GM12873 (cell line): ENCODE measurements around the gene SPIRE1.

ENCODE experiments used
- TF ChIP-seq, protein P1 (sequence below): IDR thresholded peaks from 2 replicates; pipeline ENCODE4 v1.5.1; 2012; ENCODE audit warnings: low read depth, mild to moderate bottlenecking, moderate library complexity, low read length, control low read depth; ENCODE audit not compliant: insufficient read depth; ENCODE audit errors: missing control alignments

Gene SPIRE1

DNA sequence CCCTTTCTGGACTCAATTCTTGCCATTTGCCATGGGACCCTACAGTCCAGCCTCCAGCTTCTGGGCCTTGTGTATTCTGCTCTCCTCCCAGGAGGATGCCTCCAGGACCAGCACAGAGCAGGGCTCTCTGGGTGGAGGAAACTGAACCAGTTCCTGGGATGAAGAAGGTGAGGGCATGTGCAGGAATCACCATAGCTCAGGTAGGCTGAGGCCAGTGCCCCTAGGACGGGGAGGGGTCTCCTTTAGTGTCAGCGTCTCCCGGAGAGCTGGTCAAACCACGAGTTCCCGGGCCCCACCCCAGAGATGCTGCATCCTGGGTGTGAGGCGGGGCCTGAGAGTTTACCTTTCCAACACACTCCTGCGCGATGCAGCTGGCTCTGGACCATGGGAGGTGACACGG, 256.0 kb downstream of the SPIRE1 start:
- TF ChIP-seq, protein P1, sequence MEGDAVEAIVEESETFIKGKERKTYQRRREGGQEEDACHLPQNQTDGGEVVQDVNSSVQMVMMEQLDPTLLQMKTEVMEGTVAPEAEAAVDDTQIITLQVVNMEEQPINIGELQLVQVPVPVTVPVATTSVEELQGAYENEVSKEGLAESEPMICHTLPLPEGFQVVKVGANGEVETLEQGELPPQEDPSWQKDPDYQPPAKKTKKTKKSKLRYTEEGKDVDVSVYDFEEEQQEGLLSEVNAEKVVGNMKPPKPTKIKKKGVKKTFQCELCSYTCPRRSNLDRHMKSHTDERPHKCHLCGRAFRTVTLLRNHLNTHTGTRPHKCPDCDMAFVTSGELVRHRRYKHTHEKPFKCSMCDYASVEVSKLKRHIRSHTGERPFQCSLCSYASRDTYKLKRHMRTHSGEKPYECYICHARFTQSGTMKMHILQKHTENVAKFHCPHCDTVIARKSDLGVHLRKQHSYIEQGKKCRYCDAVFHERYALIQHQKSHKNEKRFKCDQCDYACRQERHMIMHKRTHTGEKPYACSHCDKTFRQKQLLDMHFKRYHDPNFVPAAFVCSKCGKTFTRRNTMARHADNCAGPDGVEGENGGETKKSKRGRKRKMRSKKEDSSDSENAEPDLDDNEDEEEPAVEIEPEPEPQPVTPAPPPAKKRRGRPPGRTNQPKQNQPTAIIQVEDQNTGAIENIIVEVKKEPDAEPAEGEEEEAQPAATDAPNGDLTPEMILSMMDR = no peak

DNA sequence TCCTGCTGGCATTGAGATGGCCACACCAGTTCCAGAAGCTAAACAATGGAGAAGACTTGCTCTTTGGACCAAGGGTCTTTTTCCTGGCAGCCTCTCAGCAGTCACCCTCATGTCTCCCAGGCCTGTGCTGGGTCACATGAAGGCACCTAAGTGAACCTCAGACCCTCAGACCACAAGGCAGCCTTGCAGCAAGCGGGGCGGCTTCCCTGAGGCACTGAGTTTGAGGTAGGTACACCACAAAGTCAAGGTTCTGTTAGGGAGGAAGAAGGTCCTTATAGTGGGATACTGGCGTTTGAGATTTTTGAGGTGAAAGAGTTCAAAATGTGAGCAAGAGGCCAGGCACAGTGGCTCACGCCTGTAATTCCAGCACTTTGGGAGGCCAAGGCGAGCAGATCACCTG, 258.7 kb downstream of the SPIRE1 start:
- TF ChIP-seq, protein P1 = no peak

DNA sequence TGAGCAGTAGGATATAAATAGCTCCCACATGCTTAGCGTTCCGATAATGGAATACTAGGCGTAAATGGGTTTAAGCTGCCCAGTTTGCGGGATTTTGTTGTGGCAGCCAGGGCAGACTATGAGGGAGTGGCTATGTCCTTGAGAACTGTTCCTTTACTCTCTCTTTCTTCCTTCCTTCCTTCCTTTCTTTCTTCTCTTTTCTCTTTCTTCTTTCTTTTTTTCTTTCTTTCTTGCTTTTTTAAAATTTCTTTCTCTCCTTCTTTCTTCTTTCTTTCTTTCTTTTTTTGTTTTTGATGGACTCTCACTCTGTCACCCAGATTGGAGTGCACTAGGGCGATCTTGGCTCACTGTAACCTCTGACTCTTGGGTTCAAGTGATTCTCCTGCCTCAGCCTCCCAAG, 259.3 kb downstream of the SPIRE1 start:
- TF ChIP-seq, protein P1 = no peak

DNA sequence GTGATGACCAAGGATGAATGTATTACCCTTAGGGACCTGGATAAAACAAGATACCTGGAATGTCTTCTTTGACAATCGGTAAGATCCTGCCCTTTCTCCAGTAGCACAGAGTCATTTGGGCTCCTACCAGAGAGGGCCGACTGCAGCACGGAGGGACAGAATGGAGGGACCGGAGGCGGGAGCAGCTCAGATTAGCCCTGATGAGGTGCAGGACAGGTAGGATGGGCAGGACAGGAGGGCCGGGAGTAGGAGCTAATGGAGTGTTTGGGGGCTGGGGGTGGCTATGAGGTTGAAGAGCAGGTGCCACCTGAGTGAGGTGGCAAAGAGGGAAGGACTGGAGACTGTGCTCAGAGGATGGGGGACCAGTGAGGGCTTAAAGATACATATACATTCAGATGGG, 260.1 kb downstream of the SPIRE1 start:
- TF ChIP-seq, protein P1 = no peak

DNA sequence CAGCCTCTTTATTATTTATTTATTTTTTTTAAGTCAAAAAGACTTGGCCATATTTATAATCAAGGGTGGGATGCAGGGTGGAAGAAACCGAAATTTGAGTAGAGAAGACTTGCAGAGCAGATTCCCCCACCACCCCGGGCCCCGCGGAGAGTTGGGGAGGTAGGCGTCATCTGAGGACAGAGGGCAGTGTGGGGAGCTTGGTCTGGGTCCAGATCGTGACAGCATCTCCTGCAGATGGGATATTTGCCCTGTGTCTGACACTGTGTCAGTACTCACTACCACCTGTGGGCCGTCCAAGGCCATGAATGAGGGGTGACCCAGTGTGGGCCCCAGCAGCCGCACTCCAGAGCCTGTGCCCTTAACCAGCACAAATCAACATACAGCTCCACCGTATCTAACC, 260.7 kb downstream of the SPIRE1 start:
- TF ChIP-seq, protein P1 = no peak
